AG10803 (cell line): ENCODE data around the gene ANKRD44.
A peak's percentile ranks its signal among the peaks of the same experiment; 100 is the strongest.

ENCODE experiments used
- DNase-seq: peaks from one replicate; pipeline ENCODE4 v3.0.0; 2010; ENCODE audit warnings: low read depth
- H3K4me3 ChIP-seq: 2 replicates; pipeline ENCODE4 v1.5.1; 2011; ENCODE audit warnings: mild to moderate bottlenecking, low read length, control low read depth
- CTCF ChIP-seq: conservative IDR thresholded peaks from 2 replicates; pipeline ENCODE4 v1.5.1; 2011; ENCODE audit warnings: mild to moderate bottlenecking, low read length, control low read depth, inconsistent platforms

The ANKRD44 gene

GRCh38 chr2:197108758-197109157 lies 201.8 kb downstream of the ANKRD44 start:
- peak; percentile 91 for DNase-seq
- no peak for TF ChIP-seq CTCF
- H3K4me3 ChIP-seq: no peak overlapping the region

DNA sequence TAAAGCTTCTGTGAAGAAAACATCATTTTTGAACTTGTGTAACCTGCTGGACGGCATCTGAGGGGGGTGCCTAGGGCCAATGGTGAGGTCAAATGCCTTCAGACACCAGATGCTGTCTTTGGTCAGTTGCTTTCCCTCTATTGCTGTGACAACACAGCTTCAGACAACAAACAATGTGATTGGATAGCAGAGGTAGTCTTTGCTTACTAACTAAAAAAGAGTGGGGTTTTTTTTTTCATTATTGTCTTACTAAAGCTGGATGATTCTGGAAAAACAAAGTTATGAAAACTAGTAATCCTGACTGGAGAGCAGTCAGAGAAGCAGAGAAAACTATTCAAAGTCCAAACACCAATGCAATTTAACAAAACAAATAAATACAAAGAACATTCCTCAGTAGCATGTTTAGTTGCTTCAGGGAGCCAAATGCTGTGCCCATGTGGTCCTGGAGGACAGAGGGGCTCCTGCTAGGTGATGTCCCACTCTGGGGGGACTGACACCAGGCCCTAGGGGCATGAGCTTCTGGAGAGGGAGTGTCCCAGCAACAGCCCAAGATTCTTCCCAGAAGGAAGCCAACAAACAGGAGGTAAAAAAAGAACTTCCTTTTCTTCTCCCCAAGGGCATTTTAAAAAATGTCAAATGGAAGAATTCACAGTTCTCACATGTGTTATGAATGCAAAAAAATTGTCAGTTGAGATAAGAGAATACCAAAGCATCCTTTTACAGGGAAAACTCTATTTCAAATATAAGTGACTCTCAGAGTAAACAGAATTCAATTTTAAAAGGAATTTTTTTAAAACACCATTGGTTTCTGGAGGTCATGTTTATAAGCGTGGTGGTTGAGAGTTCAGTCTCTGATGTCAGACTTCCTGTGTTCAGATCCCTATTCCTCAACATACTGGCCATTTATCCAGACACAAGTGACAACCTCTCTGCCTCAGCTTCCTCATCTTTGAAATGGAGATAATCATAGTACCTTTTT lies 203.0 kb downstream of the ANKRD44 start:
- no peak for TF ChIP-seq CTCF
- H3K4me3 ChIP-seq: no peak overlapping the region
- peak; percentile 71 for DNase-seq

DNA sequence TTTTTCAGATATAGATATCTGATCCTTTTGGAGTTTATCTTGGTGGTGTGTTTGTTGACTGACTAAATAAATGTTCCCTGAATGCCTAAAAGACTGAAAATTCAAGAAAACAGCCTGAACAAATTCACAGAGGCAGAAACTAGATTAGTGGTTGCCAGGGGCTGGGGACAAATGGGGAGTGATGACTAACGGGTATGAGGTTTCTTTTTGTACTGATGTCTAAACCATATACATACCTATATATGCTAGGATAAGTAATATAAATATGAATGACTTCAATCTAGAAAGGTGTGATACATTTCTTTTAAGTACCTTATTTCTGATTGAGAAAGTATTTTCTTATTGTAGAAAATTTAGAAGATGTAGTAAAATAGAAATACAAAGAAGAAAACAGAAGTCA lies 207.2 kb downstream of the ANKRD44 start:
- no peak for DNase-seq
- TF ChIP-seq CTCF: no peak
- H3K4me3 ChIP-seq: no peak overlapping the region

DNA sequence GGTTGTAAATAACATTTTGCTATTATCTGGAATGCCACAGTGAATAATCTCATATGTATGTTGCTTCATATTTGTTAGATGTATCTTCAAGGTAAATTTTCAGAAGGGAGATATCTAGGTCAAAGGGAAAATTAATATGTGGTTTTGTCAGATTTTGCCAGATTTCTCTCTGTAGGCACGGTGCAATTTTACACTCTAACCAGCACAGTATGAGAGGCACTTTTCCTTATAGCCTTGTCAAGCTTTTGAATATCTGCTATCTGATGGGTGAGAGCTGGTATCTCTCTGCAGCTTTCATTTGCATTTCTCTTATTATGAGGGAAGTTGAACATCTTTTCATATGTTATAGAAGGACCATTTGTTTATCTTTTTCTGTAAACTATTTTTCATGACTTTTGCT lies 208.3 kb downstream of the ANKRD44 start:
- no peak for DNase-seq
- no peak for TF ChIP-seq CTCF
- no peak overlapping the region for H3K4me3 ChIP-seq

DNA sequence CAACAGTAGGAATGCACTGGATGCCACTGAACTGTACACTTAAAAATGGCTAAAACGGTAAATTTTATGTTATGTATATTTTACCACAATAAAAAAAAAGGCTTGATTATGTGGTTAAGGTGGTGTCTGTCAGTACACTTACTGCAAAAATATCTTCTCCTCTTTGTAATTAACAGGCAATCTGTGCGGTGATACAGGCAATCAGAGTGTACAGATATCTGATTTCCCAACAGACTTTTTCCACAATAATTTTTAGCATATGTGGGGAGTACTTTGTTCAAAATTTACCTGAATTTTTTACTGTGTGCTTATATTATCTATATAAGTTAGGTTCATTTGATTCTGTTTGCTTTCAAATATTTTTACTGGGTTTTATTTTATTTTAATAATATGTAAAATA lies 209.1 kb downstream of the ANKRD44 start:
- no peak for DNase-seq
- no peak overlapping the region for H3K4me3 ChIP-seq
- TF ChIP-seq CTCF: no peak

DNA sequence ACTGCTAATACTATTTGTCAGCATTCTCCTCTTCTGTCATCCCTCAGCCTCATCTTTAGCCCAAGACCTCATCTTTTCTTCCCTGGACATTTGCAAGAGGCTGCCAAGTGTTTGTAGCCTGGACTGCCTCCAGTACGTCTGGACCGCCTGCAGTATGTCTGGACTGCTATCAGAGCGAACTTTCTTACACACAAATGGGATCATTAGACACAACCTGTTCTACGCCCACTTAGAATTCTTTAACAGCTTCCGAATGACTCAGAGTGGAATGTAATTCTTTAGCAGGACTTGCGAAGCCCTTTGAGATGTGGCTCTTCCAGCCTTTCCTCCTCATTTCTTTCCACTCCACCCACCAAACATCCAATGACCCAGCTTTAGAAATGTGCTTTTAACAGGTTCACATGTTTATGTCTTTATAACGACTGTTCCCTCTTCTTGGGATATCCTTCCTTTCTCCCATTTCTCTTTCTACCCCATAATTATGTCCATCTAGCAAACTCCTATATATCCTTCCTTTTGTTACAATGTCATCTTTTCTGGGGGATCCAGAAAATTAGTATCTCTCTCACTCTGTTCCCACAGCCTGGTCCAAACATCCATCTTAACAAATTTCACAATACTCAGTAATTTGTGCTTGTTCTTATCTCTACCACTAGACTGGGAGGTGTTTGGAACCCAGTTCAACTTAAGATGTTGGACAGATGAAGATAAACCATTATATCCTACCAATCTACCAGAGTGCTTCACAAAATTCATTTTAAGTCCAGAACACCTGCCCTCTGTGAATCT lies 212.8 kb downstream of the ANKRD44 start:
- TF ChIP-seq CTCF: no peak
- DNase-seq: peak; percentile 46

More for the DNA sequence above, 212.8 kb downstream of the ANKRD44 start:
- no peak overlapping the region for H3K4me3 ChIP-seq
